BLaER1 (cell line): Measurements from ENCODE around the gene GJA4.
"Not testable (repeated sequence)": the region's sequence is repeated elsewhere in the genome, so short reads cannot be mapped to it uniquely, and the experiment has no call there.

Experiments used
- H3K27ac ChIP-seq: shearing (Covaris generic); formaldehyde crosslinking; 2 replicates; pipeline ENCODE4 v1.8.1; 2022
- H3K27me3 ChIP-seq: shearing (Covaris generic); formaldehyde crosslinking; 2 replicates; pipeline ENCODE4 v1.8.1; 2022
- H3K36me3 ChIP-seq: shearing (Covaris generic); formaldehyde crosslinking; 2 replicates; pipeline ENCODE4 v1.8.1; 2022
- H3K4me1 ChIP-seq: shearing (Covaris generic); formaldehyde crosslinking; 2 replicates; pipeline ENCODE4 v1.8.1; 2022
- H3K4me2 ChIP-seq: shearing (Covaris generic); formaldehyde crosslinking; 2 replicates; pipeline ENCODE4 v1.8.1; 2022
- H3K4me3 ChIP-seq: shearing (Covaris generic); formaldehyde crosslinking; 2 replicates; pipeline ENCODE4 v1.8.1; 2022
- H3K9ac ChIP-seq: shearing (Covaris generic); formaldehyde crosslinking; 2 replicates; pipeline ENCODE4 v1.8.1; 2022
- H3K9me3 ChIP-seq: shearing (Covaris generic); formaldehyde crosslinking; 2 replicates; pipeline ENCODE4 v1.8.1; 2022
- H4K20me1 ChIP-seq: shearing (Covaris generic); formaldehyde crosslinking; 2 replicates; pipeline ENCODE4 v1.8.1; 2022
- Cebpa-rat ChIP-seq: shearing (Covaris generic); IDR thresholded peaks from 2 replicates; pipeline ENCODE4 v1.8.1; 2022

GJA4 gene

DNA sequence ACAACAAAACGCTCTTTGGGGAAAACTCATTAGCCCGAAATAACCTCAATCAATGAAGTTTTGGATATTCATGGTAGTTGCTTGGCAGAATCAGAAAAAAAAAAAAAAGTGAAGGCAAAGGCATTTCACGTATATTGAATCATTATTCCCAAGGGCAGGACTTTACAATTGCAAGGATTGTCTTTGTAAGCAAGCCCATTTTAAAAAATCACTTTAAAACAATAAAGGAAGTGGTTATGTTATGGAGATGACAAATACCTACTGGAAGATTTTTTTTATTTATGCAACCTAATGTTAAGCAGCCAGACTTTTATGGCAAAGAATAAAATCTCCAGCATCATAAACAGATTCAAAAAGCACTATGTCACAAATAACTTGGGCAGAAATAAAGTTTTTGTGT, 23.9 kb upstream of the GJA4 start:
- Histone ChIP-seq H3K4me1 (no peaks in the 10 kb centered on the region), H4K20me1 (no peaks in the 10 kb centered on the region), H3K27me3 (no peaks in the 10 kb centered on the region), H3K36me3 (no peaks in the 10 kb centered on the region), H3K27ac (no peak overlapping the region), H3K9me3 (no peaks in the 10 kb centered on the region), H3K4me2 (no peak overlapping the region), H3K9ac (no peak overlapping the region), H3K4me3 (no peak overlapping the region)
- no peak for TF ChIP-seq Cebpa-rat

DNA sequence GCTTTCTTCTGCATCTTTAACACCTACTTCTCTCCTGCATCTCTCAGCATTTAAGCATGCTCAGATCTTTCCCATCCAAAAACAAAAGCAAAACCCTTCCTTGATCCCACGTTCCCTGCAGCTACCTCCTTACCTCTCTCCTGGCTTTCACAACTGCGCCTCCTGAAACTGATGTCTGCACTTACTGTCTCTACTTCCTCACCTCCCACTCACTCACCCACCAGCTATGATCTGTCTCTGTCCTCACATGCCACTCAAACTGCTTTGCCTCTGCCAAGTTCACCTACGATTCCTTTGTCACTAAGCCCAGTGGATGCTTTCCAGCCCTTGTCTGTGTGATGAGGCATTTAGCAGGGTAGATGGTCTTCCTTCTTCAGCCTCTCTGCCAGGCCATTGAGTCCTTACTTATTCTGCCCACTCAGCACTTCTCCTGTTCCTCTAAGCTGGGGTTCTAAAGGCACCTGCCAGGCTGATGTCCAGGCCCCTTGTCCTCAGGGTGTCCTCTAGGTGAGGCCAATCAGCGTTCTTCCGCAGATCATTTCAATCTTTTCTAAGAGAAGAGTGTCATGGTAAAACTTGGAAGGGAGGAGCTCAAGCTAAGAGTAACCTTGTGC, 21.8 kb upstream of the GJA4 start:
- Histone ChIP-seq H3K27me3 (no peaks in the 10 kb centered on the region), H3K36me3 (no peaks in the 10 kb centered on the region), H3K4me1 (0 out of 2 replicates have a peak, but pooled peaks cover 6% of the 10 kb centered on the region), H4K20me1 (no peaks in the 10 kb centered on the region), H3K27ac (no peak overlapping the region), H3K4me3 (no peak overlapping the region), H3K4me2 (no peak overlapping the region), H3K9ac (no peak overlapping the region), H3K9me3 (no peaks in the 10 kb centered on the region)
- no peak for TF ChIP-seq Cebpa-rat

GRCh38 chr1:34771573-34772371, 21.0 kb upstream of the GJA4 start:
- Histone ChIP-seq H3K27me3 (no peaks in the 10 kb centered on the region), H3K4me3 (no peak overlapping the region), H4K20me1 (no peaks in the 10 kb centered on the region), H3K9ac (no peak overlapping the region), H3K4me1 (0 out of 2 replicates have a peak, but pooled peaks cover 6% of the 10 kb centered on the region), H3K36me3 (no peaks in the 10 kb centered on the region), H3K9me3 (no peaks in the 10 kb centered on the region), H3K27ac (no peak overlapping the region), H3K4me2 (no peak overlapping the region)
- TF ChIP-seq Cebpa-rat = no peak

DNA sequence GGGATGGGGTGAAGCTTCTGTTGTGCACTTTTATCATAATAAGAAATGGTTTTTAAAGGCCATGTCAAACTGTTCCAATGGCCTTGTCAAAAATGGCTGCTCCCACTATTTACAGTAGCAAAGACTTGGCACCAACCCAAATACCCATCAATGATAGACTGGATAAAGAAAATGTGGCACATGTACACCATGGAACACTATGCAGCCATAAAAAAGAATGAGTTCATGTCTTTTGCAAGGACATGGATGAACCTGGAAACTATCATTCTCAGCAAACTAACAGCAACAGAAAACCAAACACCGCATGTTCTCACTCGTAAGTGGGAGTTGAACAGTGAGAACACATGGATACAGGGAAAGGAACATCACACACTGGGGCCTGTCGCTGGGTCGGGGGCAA, 19.7 kb upstream of the GJA4 start:
- not testable (repeated sequence) for H4K20me1 ChIP-seq, H3K4me2 ChIP-seq, H3K4me3 ChIP-seq, H3K27me3 ChIP-seq, H3K4me1 ChIP-seq, H3K9ac ChIP-seq, H3K9me3 ChIP-seq, H3K27ac ChIP-seq, H3K36me3 ChIP-seq

DNA sequence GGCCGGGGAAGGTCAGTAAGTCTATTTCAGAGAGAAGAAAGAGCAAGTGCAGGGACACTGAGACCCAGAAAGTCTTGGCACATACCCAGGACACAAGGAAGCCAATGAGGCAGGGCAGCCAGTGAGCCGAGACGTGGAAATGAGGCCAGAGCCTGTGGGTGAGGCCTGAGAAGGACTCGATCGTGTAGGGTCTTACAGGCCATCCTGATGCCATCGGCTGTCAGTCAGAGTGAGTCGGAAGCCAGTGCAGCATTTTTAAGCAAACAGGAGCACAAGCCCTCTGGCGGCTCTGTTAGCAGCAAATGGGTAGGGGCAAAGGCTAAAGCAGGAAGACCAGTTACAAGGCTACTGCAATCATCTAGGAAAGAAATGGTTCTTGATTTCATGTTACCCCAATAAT, 17.8 kb upstream of the GJA4 start:
- Histone ChIP-seq H3K27ac (no peak overlapping the region), H3K4me2 (no peak overlapping the region), H3K27me3 (peaks cover 8% of the 10 kb centered on the region), H3K9ac (no peak overlapping the region), H4K20me1 (no peaks in the 10 kb centered on the region), H3K9me3 (no peaks in the 10 kb centered on the region), H3K4me3 (no peak overlapping the region), H3K4me1 (0 out of 2 replicates have a peak, but pooled peaks cover 6% of the 10 kb centered on the region), H3K36me3 (no peaks in the 10 kb centered on the region)
- TF ChIP-seq Cebpa-rat = no peak

GRCh38 chr1:34776911-34777310, 15.9 kb upstream of the GJA4 start:
- H3K4me1 ChIP-seq = 0 out of 2 replicates have a peak, but pooled peaks cover 6% of the 10 kb centered on the region
- no peaks in the 10 kb centered on the region for H3K36me3 ChIP-seq
- no peak overlapping the region for H3K4me3 ChIP-seq
- TF ChIP-seq Cebpa-rat = no peak
- H3K9ac ChIP-seq = no peak overlapping the region
- H3K4me2 ChIP-seq = no peak overlapping the region
- H3K27me3 ChIP-seq = peaks cover 27% of the 10 kb centered on the region
- H3K9me3 ChIP-seq = no peaks in the 10 kb centered on the region
- no peaks in the 10 kb centered on the region for H4K20me1 ChIP-seq
- H3K27ac ChIP-seq = no peak overlapping the region

- no peak overlapping the region for H3K4me2 ChIP-seq
- H3K27me3 ChIP-seq = peaks cover 36% of the 10 kb centered on the region
- no peak overlapping the region for H3K4me3 ChIP-seq
- H3K27ac ChIP-seq = no peak overlapping the region
- no peaks in the 10 kb centered on the region for H3K36me3 ChIP-seq
- no peak for TF ChIP-seq Cebpa-rat
- no peaks in the 10 kb centered on the region for H4K20me1 ChIP-seq
- 0 out of 2 replicates have a peak, but pooled peaks cover 6% of the 10 kb centered on the region for H3K4me1 ChIP-seq
- H3K9me3 ChIP-seq = no peaks in the 10 kb centered on the region
- H3K9ac ChIP-seq = no peak overlapping the region
Observed at GRCh38 chr1:34777519-34778321, 15.1 kb upstream of the GJA4 start.

GRCh38 chr1:34778381-34778780, 14.4 kb upstream of the GJA4 start:
- no peak overlapping the region for H3K4me3 ChIP-seq
- H3K4me1 ChIP-seq = 0 out of 2 replicates have a peak, but pooled peaks cover 6% of the 10 kb centered on the region
- H3K9ac ChIP-seq = no peak overlapping the region
- no peaks in the 10 kb centered on the region for H3K9me3 ChIP-seq
- no peak overlapping the region for H3K27ac ChIP-seq
- no peaks in the 10 kb centered on the region for H3K36me3 ChIP-seq
- H4K20me1 ChIP-seq = no peaks in the 10 kb centered on the region
- TF ChIP-seq Cebpa-rat = no peak
- H3K4me2 ChIP-seq = no peak overlapping the region
- H3K27me3 ChIP-seq = peaks cover 40% of the 10 kb centered on the region

- no peak overlapping the region for H3K27ac ChIP-seq
- H3K4me2 ChIP-seq = no peak overlapping the region
- no peak overlapping the region for H3K9ac ChIP-seq
- no peaks in the 10 kb centered on the region for H4K20me1 ChIP-seq
- H3K4me1 ChIP-seq = 0 out of 2 replicates have a peak, but pooled peaks cover 6% of the 10 kb centered on the region
- H3K4me3 ChIP-seq = no peak overlapping the region
- TF ChIP-seq Cebpa-rat = no peak
- peaks cover 40% of the 10 kb centered on the region for H3K27me3 ChIP-seq
- no peaks in the 10 kb centered on the region for H3K9me3 ChIP-seq
- no peaks in the 10 kb centered on the region for H3K36me3 ChIP-seq
Observed at GRCh38 chr1:34779005-34779404, 13.8 kb upstream of the GJA4 start.

DNA sequence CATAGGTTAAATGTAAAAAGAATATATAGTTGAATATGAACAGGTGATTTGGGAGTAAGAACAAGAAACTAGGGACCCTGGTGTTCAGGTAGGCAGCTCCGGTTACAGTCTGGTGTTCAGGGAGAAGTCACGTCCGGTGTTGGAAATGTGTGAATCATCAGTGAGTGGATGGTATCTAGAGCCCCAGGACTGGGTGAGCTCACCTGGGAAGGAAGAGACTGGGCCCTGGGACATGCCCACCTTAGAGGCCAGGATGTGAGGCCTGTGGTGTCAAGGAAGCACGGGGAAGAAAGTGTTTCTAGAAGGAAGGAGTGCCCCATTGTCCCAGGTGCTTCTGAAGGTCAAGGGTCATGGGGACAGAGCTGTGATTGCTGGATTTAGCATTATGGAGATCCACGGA, 13.3 kb upstream of the GJA4 start:
- H3K27me3 ChIP-seq = peaks cover 40% of the 10 kb centered on the region
- no peak overlapping the region for H3K27ac ChIP-seq
- no peak overlapping the region for H3K4me3 ChIP-seq

More for the DNA sequence above, 13.3 kb upstream of the GJA4 start:
- no peaks in the 10 kb centered on the region for H3K9me3 ChIP-seq
- no peak for TF ChIP-seq Cebpa-rat
- H3K4me2 ChIP-seq = no peak overlapping the region
- H3K9ac ChIP-seq = no peak overlapping the region
- 0 out of 2 replicates have a peak, but pooled peaks cover 6% of the 10 kb centered on the region for H3K4me1 ChIP-seq
- H3K36me3 ChIP-seq = no peaks in the 10 kb centered on the region
- no peaks in the 10 kb centered on the region for H4K20me1 ChIP-seq
